Prostate gland (tissue), 2 donors: ENCODE data around the gene SLC16A6. TPM values are rescaled to one million over a fixed set of nuclear protein-coding genes. Genes with fewer than 3 reads are reported as not detected.
"Not testable (repeated sequence)": the region's sequence is repeated elsewhere in the genome, so short reads cannot be mapped to it uniquely, and the experiment has no call there.

Experiments used
- DNase-seq: peaks from one replicate; pipeline ENCODE4 v3.0.0-alpha.2; 2019; ENCODE audit warnings: low spot score
- H3K27ac ChIP-seq, 2 donors: fragments of 200-600 bp; sonication (generic); 2 replicates each; pipeline ENCODE4 v1.5.1; 2017 to 2019
- H3K27me3 ChIP-seq: fragments of 200-600 bp; sonication (generic); replicated peaks from 2 replicates; pipeline ENCODE4 v1.5.1; 2019; ENCODE audit not compliant: insufficient read depth
- H3K36me3 ChIP-seq, 2 donors: fragments of 200-600 bp; sonication (generic); 1 replicate in 1 of 2; 2 replicates in 1 of 2; pipeline versions ENCODE4 v1.5.1 to v1.8.1; 2017 to 2019
- H3K4me1 ChIP-seq: fragments of 200-600 bp; sonication (generic); replicated peaks from 2 replicates; pipeline ENCODE4 v1.5.1; 2019
- H3K4me3 ChIP-seq, 2 donors: fragments of 200-600 bp; sonication (generic); 2 replicates each; pipeline ENCODE4 v1.5.1; 2017 to 2019
- H3K9me3 ChIP-seq: fragments of 200-600 bp; sonication (generic); 2 replicates; pipeline ENCODE4 v1.5.1; 2017
- CTCF ChIP-seq, 4 experiments: fragments of 200-600 bp in 2 of 4; fragments of 450-650 bp in 2 of 4; sonication (generic) in 2 of 4; IDR thresholded peaks; 1 replicate in 3 of 4; 2 replicates in 1 of 4; pipeline ENCODE4 v1.5.1; 2016 to 2019; ENCODE audit warnings: antibody characterized with exemption in 4 of 4, mild to moderate bottlenecking in 2 of 4, moderate library complexity in 2 of 4
- POLR2A ChIP-seq: fragments of 450-650 bp; IDR thresholded peaks from one replicate; pipeline ENCODE4 v1.6.1; 2016; ENCODE audit warnings: antibody characterized with exemption, mild to moderate bottlenecking
- POLR2AphosphoS5 ChIP-seq: sonication (generic); formaldehyde crosslinking; IDR thresholded peaks from one replicate; pipeline ENCODE4 v1.6.1; 2017; ENCODE audit warnings: antibody characterized with exemption
- WGBS: methylation state at CpG from one replicate; pipeline ENCODE4 v1.1.5; 2018; 5-methylcytosine and 5-hydroxymethylcytosine counted together
- intact Hi-C: fragments of 100-400 bp; cut with DNase I; formaldehyde crosslinking; loops from one replicate; pipeline ENCODE4 v1.14.2; 2022
- total RNA-seq, 2 donors: library from RNA; depleted of rRNA; stranded (reverse); fragments of >200 nt; gene quantifications; one replicate each; pipeline ENCODE4 v1.1.0, GENCODE V29; 2016

The SLC16A6 gene
- total RNA-seq, 2 donors from 2014 or later: 0.41 to 0.85 TPM

GRCh38 chr17:68257934-68258333, 33.0 kb downstream of the SLC16A6 start:
- Histone ChIP-seq H3K4me1 (no peaks in the 10 kb centered on the region), H3K36me3 (peaks cover 0 to 4% of the 10 kb centered on the region in 2 donors), H3K27me3 (no peaks in the 10 kb centered on the region), H3K4me3 (no peak overlapping the region), H3K9me3 (no peaks in the 10 kb centered on the region), H3K27ac (no peak overlapping the region)
- no peak for TF ChIP-seq POLR2A
- no peak for TF ChIP-seq CTCF (IDR thresholded peaks at IDR 0.05)
- TF ChIP-seq POLR2AphosphoS5: no peak
- intact Hi-C loops: no loop called here
- DNase-seq: no peak

- DNase-seq, H3K36me3 ChIP-seq, H3K27ac ChIP-seq, H3K4me1 ChIP-seq, H3K27me3 ChIP-seq, H3K4me3 ChIP-seq, intact Hi-C loops, H3K9me3 ChIP-seq: not testable (repeated sequence)
- 67% methylated on average over 5 of the region's 5 CpGs for WGBS
Measured at GRCh38 chr17:68256701-68257100, 34.2 kb downstream of the SLC16A6 start.

- intact Hi-C loops: no loop called here
- H3K27ac ChIP-seq: no peak overlapping the region
- DNase-seq: no peak
- H3K4me1 ChIP-seq: no peaks in the 10 kb centered on the region
- no peaks in the 10 kb centered on the region for H3K9me3 ChIP-seq
- H3K36me3 ChIP-seq: peaks cover 0 to 4% of the 10 kb centered on the region in 2 donors
- H3K4me3 ChIP-seq: no peak overlapping the region
- no peaks in the 10 kb centered on the region for H3K27me3 ChIP-seq
- TF ChIP-seq POLR2AphosphoS5 (no peak), POLR2A (no peak), CTCF (IDR thresholded peaks at IDR 0.05) (no peak)
- WGBS: 86% methylated on average over 5 of the region's 5 CpGs
Measured at GRCh38 chr17:68255731-68256538, 35.0 kb downstream of the SLC16A6 start.

GRCh38 chr17:68255151-68255550, 35.8 kb downstream of the SLC16A6 start:
- no peak overlapping the region for H3K4me3 ChIP-seq
- intact Hi-C loops: no loop called here
- no peak overlapping the region for H3K27ac ChIP-seq
- peaks cover 0 to 4% of the 10 kb centered on the region in 2 donors for H3K36me3 ChIP-seq
- H3K9me3 ChIP-seq: no peaks in the 10 kb centered on the region
- WGBS: 87% methylated on average over 4 of the region's 4 CpGs
- H3K27me3 ChIP-seq: no peaks in the 10 kb centered on the region
- H3K4me1 ChIP-seq: no peaks in the 10 kb centered on the region
- no peak for TF ChIP-seq POLR2AphosphoS5
- no peak for TF ChIP-seq CTCF (IDR thresholded peaks at IDR 0.05)
- TF ChIP-seq POLR2A: no peak
- DNase-seq: no peak

GRCh38 chr17:68253426-68253825, 37.5 kb downstream of the SLC16A6 start:
- H3K27me3 ChIP-seq, H3K4me3 ChIP-seq, H3K4me1 ChIP-seq, intact Hi-C loops, H3K9me3 ChIP-seq, H3K36me3 ChIP-seq, H3K27ac ChIP-seq, DNase-seq: not testable (repeated sequence)
- WGBS: 84% methylated on average over 7 of the region's 7 CpGs

GRCh38 chr17:68249354-68249765, 41.6 kb downstream of the SLC16A6 start:
- no peak for DNase-seq

More at GRCh38 chr17:68249354-68249765, 41.6 kb downstream of the SLC16A6 start:
- no peak overlapping the region for H3K4me3 ChIP-seq
- H3K27me3 ChIP-seq: no peaks in the 10 kb centered on the region
- no peak for TF ChIP-seq CTCF (IDR thresholded peaks at IDR 0.05)
- no peak for TF ChIP-seq POLR2AphosphoS5
- no peak for TF ChIP-seq POLR2A
- WGBS: 69% methylated on average over 7 of the region's 7 CpGs
- intact Hi-C loops: loop anchor here (5.0 kb wide), 2 partner anchors 42 to 208 kb away; partner anchors contain the start of gene WIPI1
- no peaks in the 10 kb centered on the region for H3K4me1 ChIP-seq
- no peaks in the 10 kb centered on the region for H3K9me3 ChIP-seq
- no peaks in the 10 kb centered on the region for H3K36me3 ChIP-seq
- H3K27ac ChIP-seq: no peak overlapping the region
